ENCODE results near the gene ARID5B.

DNA sequence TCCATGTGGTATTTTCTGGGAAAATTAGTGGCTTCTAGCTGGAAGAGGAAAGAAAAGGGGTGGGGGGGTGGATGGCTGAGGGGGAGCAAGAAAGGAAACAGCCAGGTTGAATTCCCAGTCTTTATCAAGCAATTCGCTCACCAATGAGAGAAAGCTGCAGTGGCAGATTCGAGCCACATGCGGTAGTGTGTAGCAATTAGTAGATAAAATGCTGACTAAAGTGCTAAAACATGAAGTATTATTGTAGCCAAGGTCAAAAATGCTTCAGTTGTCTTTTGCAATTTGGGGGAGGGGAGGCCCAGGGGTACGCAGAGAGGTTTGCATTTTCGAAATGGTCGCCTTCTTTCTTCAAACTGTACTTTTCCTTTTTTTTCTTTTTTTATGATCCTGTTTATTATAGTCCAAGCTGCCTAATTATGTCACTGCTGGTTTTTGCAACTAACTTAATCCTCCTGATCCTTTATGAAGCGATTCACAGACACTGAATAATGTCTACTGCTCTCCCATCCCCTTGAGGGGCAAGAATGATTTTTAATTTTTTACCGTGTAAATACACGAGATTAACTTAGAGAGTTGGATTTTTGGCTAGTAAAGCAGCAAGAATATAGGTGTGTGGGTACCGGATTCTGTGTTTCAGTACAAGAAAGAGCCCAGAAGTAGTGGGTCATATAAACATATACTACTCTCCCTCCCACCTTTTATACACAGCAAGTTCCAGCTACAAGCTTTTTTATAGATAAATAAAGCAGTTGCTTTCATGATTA, 3.6 kb upstream of the ARID5B start:
- TF ChIP-seq YY1 (IDR thresholded peaks at IDR 0.05; ENCODE audit: insufficient read depth, insufficient read length) (no peak), SUZ12 (IDR thresholded peaks at IDR 0.05; ENCODE audit: extremely low read depth, insufficient read depth, insufficient read length) (no peak)

Measured in NT2/D1 (cell line).